Measurements from ENCODE around the gene FTO. TPM values are rescaled to one million over a fixed set of nuclear protein-coding genes. Genes with fewer than 3 reads are reported as not detected.
"Not testable (repeated sequence)": the region's sequence is repeated elsewhere in the genome, so short reads cannot be mapped to it uniquely, and the experiment has no call there.

Gene FTO
- total RNA-seq, 2 donors from 2014 or later: 72.7 to 73.6 TPM

DNA sequence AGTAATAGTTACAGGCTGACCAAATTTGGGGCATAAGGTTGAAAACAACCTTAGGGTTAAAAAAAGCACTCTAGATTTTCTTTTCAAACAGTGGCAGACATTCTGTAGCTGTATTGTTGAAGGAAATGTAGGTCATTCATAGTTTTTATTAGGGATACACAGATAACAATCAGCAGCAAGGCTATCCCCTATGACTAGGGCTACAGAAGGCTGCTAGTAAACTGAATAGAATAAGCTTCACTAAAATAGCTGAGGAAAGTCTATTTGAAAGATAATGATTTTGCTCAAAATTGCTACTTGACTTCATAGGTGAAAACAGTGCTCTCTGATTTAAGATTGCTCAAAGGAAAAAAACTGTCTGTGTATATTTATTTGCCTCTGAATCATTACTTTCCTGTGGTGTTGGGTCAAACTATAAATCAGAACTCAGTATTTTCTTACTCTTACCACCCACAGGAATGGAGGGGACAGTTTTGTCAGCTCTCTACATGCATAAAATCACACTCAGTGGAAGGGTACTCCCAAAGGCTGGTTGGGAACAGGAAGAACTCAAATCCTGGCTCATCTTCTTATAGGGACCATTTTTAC is 25.1 kb upstream of the FTO start:
- no peak for DNase-seq (ENCODE audit: low spot score)
- no peaks in the 10 kb centered on the region for H3K36me3 ChIP-seq
- TF ChIP-seq, protein P1, sequence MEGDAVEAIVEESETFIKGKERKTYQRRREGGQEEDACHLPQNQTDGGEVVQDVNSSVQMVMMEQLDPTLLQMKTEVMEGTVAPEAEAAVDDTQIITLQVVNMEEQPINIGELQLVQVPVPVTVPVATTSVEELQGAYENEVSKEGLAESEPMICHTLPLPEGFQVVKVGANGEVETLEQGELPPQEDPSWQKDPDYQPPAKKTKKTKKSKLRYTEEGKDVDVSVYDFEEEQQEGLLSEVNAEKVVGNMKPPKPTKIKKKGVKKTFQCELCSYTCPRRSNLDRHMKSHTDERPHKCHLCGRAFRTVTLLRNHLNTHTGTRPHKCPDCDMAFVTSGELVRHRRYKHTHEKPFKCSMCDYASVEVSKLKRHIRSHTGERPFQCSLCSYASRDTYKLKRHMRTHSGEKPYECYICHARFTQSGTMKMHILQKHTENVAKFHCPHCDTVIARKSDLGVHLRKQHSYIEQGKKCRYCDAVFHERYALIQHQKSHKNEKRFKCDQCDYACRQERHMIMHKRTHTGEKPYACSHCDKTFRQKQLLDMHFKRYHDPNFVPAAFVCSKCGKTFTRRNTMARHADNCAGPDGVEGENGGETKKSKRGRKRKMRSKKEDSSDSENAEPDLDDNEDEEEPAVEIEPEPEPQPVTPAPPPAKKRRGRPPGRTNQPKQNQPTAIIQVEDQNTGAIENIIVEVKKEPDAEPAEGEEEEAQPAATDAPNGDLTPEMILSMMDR (IDR thresholded peaks at IDR 0.05): no peak
- TF ChIP-seq POLR2A (IDR thresholded peaks at IDR 0.05) (no peak), POLR2AphosphoS5 (IDR thresholded peaks at IDR 0.05) (no peak)
- intact Hi-C loops (cut with DNase I): no loop called here
- no peak overlapping the region for H3K4me3 ChIP-seq
- no peaks in the 10 kb centered on the region for H3K4me1 ChIP-seq (replicated peaks)
- H3K9me3 ChIP-seq: no peaks in the 10 kb centered on the region
- no peaks in the 10 kb centered on the region for H3K27me3 ChIP-seq (replicated peaks; ENCODE audit: insufficient read depth)
- no peak overlapping the region for H3K27ac ChIP-seq

DNA sequence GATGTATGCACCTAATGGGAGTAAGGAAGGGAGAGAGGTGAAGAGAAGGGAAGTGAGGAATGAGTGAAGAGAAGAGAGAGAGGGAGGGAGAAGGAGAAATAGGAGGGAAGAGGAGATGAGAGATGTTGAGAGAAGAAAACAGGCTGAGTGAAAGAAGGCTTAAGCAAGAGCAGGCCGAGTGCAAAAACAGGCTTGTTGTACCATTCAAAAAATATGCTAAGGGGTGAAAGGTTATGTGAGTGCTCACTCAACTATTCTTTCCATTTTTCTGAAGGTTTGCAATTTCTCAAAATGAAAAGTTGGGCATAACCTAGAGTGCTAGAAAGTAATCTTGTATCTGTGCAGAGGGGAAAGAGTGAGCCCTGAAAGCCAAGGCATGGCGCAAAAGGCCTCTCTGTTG is 23.2 kb upstream of the FTO start:
- no peaks in the 10 kb centered on the region for H3K4me1 ChIP-seq (replicated peaks)
- H3K9me3 ChIP-seq: no peaks in the 10 kb centered on the region
- no peak overlapping the region for H3K4me3 ChIP-seq
- TF ChIP-seq POLR2A (IDR thresholded peaks at IDR 0.05): no peak
- TF ChIP-seq POLR2AphosphoS5 (IDR thresholded peaks at IDR 0.05): no peak
- TF ChIP-seq, protein P1 (IDR thresholded peaks at IDR 0.05): no peak
- WGBS: 94% methylated on average over 2 of the region's 2 CpGs
- no peak for DNase-seq (ENCODE audit: low spot score)
- H3K27ac ChIP-seq: no peak overlapping the region
- no peaks in the 10 kb centered on the region for H3K36me3 ChIP-seq
- no peaks in the 10 kb centered on the region for H3K27me3 ChIP-seq (replicated peaks; ENCODE audit: insufficient read depth)
- intact Hi-C loops (cut with DNase I): no loop called here

DNA sequence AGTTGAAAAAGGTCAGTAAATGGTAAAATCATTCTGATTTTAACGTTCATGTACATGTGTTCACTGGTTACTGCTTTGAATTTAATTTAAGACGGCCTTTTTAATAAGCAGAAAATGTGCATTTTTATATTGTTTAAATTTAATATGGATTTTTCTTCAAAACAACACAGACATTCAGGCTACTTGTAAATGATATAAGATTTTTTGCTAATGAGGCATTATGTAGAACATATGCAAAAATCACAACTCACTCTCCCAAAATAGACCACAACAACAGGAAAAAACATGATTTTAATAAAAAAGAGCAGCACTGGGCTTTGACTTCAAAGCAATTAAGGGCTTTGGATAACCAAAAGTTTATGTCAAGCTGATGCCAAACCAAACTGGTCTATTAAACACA is 22.6 kb upstream of the FTO start:
- intact Hi-C loops (cut with DNase I): no loop called here

DNA sequence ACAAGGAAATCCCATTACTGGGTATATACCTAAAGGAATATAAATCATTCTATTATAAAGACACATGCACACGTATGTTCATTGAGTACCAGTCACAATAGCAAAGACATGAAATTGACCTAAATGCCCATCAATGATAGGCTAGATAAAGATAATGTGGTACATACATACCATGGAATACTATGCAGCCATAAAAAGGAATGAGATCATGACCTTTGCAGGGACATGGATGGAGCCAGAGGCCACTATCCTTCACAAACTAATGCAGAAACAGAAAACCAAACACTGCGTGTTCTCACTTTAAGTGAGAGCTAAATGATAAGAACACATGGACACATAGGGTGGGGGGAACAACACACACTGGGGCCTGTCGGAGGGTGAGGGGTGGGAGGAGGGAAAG is 18.6 kb upstream of the FTO start:
- H3K27me3 ChIP-seq (replicated peaks; ENCODE audit: insufficient read depth); H3K9me3 ChIP-seq; H3K4me3 ChIP-seq; H3K4me1 ChIP-seq (replicated peaks); H3K27ac ChIP-seq; DNase-seq (ENCODE audit: low spot score); H3K36me3 ChIP-seq; intact Hi-C loops (cut with DNase I): not testable (repeated sequence)
- 94% methylated on average over 3 of the region's 3 CpGs for WGBS

More for the DNA sequence above, 22.6 kb upstream of the FTO start:
- TF ChIP-seq, protein P1 (IDR thresholded peaks at IDR 0.05): no peak
- TF ChIP-seq POLR2A (IDR thresholded peaks at IDR 0.05): no peak
- no peak for TF ChIP-seq POLR2AphosphoS5 (IDR thresholded peaks at IDR 0.05)
- Histone ChIP-seq H3K27ac (no peak overlapping the region), H3K4me3 (no peak overlapping the region), H3K27me3 (replicated peaks; ENCODE audit: insufficient read depth) (no peaks in the 10 kb centered on the region), H3K9me3 (no peaks in the 10 kb centered on the region), H3K36me3 (no peaks in the 10 kb centered on the region), H3K4me1 (replicated peaks) (no peaks in the 10 kb centered on the region)
- no peak for DNase-seq (ENCODE audit: low spot score)
- 92% methylated on average over 2 of the region's 2 CpGs for WGBS

DNA sequence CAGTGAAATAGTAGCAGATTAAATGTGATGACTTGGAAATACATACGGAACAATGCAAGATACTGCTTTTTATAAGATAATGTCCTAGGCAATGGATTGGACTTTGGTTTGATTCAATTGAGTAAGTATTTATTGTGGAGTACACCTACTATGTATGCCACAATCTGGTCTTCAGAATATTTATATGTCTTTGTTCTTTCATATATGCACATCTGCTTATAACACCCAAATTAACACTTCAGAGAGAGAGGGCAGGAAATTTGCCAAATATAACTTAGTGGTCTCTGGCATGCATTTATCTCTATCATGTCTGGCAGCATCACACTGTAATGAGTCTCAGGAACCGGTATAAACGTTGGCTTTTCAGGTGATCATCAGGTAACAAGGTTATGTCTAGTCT is 17.2 kb upstream of the FTO start:
- H3K36me3 ChIP-seq: no peaks in the 10 kb centered on the region
- no peak overlapping the region for H3K4me3 ChIP-seq
- H3K4me1 ChIP-seq (replicated peaks): no peaks in the 10 kb centered on the region
- no peaks in the 10 kb centered on the region for H3K9me3 ChIP-seq
- H3K27ac ChIP-seq: no peak overlapping the region
- H3K27me3 ChIP-seq (replicated peaks; ENCODE audit: insufficient read depth): no peaks in the 10 kb centered on the region
- TF ChIP-seq POLR2AphosphoS5 (IDR thresholded peaks at IDR 0.05) (no peak), POLR2A (IDR thresholded peaks at IDR 0.05) (no peak)
- TF ChIP-seq, protein P1 (IDR thresholded peaks at IDR 0.05): no peak
- WGBS: 79% methylated on average over 3 of the region's 3 CpGs
- intact Hi-C loops (cut with DNase I): no loop called here
- no peak for DNase-seq (ENCODE audit: low spot score)

All from prostate gland (tissue), 2 donors.